Stromal cell of bone marrow (primary cell): ENCODE data around the gene SETD2.
A peak's percentile ranks its signal among the peaks of the same experiment; 100 is the strongest.
"Not testable (repeated sequence)": the region's sequence is repeated elsewhere in the genome, so short reads cannot be mapped to it uniquely, and the experiment has no call there.

Source experiments
- DNase-seq: peaks from one replicate; pipeline ENCODE4 v3.0.0-alpha.2; 2012; ENCODE audit warnings: low read depth

The SETD2 gene

DNA sequence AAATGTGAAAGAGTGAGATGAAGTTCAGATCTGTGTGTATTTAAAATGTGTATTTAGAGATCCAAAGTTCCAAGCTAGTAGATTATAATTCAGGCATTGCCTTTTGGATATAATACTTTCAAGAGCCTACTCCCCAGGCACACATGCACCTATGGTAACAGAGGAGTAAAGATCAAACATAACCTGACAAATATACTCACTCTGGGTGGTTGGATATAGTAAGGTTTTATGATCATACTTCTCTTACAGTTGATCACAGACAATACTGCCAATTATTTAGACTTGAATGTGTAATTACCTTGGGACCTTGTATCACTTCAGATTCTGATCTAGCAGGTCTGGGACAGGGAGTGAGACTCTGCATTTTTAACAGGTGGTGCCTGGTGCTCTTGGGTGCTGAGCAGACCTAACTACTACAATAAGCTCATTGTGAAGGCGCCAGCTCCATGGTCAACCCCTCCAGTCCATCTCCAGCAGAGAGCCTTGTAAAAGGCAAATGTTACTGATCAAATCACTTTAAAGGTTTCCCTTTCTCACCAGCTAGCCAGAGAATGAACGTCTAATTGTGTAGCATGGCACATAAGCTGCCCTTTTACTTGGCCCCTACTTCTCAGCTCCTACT lies 128.9 kb downstream of the SETD2 start:
- DNase-seq: no peak

DNA sequence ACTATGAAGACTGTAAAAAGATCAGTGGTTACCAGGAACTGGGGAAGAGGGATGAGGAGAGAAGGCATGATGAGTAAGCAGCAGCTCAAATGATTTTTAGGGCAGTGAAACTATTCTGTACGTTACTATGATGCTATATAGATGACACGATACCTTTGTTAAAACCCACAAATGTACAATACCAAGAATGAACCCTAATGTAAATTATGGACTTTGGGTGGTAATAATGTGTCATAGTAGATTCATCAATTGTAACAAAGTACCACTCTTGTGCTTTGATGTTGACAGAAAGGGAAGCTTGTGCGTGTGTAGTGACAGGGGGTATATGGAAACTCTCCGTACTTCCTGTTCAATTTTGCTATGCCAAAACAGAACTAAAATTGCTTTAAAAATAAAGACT lies 132.9 kb downstream of the SETD2 start:
- not testable (repeated sequence) for DNase-seq

DNA sequence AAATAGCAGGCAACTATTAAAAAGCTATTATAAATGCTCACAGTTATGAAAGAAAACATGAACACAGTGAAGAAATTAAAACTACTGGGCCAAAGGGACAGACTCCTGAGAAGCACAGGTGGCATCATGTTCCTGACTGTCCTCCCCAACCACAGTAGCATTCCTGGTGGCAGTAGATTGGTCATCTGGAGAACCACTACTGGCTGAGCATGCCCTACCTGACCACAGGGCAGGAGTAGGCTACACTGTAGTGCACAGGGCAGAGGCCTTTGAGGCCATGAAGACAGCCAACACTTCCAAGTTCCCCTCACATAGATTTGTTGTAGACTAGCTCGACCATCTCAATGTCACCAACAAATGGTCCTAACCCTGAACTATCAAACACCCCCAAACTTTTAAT lies 135.2 kb downstream of the SETD2 start:
- no peak for DNase-seq

DNA sequence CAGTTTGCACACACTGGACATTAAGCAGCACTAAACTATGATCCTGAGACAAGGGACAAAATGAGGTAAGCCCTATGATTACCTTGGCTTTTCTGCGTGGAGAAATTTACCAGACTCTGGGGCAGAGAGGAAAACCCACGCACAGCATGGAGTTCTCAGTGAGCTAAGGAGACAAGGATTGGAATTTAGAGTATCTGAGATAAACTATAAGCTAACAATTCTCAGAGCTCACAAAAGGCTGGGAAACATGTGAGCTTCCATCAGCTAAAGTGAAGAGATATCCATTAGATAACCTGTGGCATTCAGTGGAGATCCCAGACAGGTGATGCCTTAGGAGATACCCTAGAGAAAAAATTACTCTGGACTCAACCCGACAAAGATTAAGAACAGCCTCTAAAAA lies 135.8 kb downstream of the SETD2 start:
- no peak for DNase-seq

DNA sequence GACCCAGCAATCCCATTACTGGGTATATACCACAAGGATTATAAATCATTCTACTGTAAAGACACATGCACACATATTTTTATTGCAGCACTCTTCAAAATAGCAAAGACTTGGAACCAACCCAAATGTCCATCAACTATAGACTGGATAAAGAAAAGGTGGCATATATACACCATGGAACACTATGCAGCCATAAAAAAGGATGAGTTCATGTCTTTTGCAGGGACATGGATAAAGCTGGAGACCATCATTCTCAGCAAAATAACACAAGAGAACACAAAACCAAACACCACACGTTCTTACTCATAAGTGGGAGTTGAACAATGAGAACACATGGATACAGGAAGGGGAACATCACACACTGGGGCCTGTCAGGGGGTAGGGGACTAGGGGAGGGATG lies 137.5 kb downstream of the SETD2 start:
- not testable (repeated sequence) for DNase-seq

DNA sequence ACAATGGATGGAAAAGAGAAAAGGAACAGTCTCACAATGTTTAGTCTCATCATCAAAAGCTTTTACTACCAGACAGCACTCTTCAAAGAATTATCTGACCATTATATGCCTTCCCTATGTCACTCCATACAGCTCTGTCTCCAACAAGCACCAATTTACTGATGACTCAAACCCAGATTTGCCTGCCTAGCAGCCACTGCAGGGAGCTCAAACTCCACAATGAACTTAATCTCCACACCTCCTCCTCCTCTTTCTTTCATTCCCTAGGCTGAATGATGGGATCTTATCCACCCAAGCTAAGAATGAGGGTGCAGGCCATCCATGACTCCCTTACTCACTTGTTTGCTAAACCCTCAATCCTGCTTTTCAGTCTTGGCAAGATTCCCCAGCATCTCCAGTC lies 139.0 kb downstream of the SETD2 start:
- DNase-seq: peak; percentile 28

GRCh38 chr3:47022641-47023071 lies 141.3 kb downstream of the SETD2 start:
- DNase-seq: no peak

DNA sequence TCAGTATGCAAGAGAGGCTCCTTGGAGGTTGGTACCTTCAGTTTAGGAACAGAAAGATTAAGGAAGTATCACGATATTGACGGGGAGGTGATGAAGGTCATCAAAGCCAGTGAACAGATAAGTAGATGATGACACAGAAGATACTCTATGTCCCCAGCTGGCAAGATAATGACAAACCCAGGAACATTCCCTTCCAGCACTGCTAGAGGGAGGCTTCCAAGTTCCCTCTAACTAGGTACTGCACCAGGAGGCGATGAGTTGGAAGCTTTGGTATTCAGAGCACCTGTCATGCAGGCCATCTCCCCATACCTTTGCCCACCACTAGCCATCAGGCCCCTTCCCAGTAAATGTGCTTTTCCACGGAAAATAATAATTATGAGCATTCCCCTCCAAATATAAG lies 143.6 kb downstream of the SETD2 start:
- no peak for DNase-seq

- no peak for DNase-seq
These were observed 144.7 kb downstream of the SETD2 start for GRCh38 chr3:47019201-47019600.

DNA sequence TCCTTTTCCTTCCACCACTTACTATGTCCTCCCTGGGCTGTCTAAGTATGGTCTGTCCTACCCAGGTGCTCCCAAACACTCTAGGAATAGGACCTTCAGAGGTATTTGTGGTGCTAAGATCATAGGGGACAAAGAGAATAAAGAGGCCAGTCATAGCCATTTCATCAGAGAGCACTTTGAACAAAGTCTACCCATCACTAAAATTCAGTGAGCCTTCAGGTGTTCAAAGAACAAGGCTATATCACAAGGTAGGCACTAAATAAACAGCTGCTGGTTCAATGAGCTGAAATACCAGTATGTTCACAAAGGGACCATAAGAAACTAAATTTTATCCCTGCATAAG lies 145.7 kb downstream of the SETD2 start:
- DNase-seq: no peak

- DNase-seq: no peak
These were observed 146.2 kb downstream of the SETD2 start for GRCh38 chr3:47017504-47018268.

- peak; percentile 53 for DNase-seq
These were observed 146.9 kb downstream of the SETD2 start for GRCh38 chr3:47016934-47017435.

GRCh38 chr3:47016086-47016933 lies 147.6 kb downstream of the SETD2 start:
- no peak for DNase-seq

DNA sequence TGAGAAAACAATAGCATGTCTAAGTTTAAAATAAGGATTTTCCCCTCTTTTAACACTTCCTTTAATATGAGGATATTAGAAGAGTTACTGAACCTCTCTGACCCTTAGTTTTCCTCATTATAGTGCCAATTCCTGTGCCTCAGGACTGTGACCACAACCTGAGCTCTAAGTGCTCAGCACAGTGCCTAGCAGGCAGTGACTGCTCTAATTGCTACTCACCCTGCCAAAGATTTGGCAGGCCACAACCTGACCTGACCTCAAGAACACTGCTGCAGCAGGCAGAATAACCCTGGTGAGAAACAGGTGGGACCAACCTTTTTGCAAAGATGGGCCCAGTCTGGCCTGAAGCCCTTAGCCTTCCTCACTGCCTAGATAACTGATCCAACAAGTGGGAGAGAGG lies 148.8 kb downstream of the SETD2 start:
- no peak for DNase-seq

GRCh38 chr3:47014036-47014435 lies 149.9 kb downstream of the SETD2 start:
- no peak for DNase-seq

DNA sequence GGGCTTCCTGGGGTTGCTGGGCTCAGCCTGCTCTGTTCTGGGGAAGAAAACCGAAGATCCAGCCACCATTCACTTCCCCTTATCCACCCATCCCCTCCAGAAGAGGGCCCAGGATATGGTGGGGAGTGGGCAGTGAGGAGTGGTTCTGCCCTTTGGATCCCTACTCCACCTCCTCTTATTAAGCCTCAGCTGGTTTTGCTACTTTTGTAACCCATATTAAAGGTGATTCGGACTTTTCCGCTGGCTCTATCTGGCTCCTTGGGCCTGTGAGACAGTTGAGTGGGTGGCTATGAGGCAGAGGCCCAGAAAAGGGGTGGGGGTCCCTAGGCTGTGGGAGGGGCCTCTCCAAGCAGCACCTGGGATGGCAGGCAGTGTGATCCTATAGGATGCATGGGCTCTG lies 150.7 kb downstream of the SETD2 start:
- DNase-seq: no peak

DNA sequence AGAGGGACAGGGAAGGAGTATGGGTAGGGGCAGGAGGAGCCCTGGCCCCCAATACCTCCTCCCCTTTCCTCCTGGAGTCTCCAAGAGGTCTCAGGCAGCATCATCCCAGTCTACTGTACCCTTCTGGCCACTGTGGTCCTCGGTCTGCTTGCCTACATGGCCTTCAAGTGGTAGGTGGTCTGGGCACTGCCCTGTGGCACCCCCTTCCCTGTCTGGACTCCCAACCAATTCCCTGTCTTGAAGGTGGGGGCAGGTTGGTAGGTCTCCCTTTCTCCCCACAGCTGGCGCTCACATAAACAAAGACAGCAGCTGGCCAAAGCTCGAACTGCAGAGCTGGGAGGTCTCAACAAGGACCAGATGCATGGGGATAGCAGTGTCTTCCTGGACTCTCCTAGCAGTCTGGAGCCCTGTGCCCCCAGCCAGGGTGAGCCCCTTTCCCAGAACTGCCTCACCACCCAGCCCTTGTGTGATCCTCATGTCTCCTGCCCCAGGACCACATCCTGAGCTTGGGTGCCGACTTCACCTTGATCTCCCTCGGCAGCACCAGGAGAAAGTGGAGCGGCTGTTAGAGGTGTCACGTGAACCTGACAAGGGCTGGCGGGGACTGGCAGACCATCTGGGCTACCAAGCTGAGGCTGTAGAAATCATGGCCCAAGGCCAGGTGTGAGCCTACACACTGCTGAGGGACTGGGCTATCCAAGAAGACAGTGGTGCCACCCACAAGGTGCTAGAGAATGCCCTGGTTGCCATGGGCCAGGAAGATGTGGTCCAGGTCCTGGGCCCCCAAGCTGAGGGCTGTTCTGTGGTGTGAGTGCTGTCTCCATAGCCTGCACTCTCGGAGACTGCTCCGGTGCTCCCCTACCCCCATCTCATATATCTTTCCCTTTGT lies 151.3 kb downstream of the SETD2 start:
- DNase-seq: no peak

GRCh38 chr3:47011371-47011770 lies 152.5 kb downstream of the SETD2 start:
- DNase-seq: no peak

- no peak for DNase-seq
These were observed 153.0 kb downstream of the SETD2 start for GRCh38 chr3:47010910-47011309.

DNA sequence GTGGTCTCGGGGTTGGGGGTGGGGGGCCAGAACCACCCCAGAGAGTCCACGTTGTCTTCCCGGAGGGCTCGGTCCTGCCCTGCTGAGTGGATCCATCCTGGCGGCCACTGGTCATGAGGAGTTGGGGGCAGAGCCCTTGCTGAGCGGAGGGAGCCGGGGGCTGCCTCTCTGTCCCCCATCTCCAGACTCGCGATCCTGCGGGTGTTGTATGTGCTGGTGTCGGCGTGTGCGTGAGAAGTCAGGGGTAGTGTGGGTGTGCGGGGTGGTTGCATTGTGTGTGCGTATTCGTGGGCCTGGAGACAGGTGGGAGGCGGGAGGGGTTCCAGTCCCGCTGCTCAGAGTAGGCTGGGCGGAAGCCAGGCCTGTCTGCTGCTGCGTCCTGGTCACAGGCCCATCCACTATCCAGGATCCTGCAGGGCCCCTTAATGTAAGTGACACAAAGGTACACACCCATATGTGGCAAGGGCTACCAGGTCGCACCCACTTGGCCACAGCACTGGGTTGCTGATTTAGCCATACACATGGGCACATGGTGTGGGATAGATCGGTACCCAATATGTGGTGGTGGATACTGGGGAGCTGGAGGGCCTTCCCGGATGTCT lies 153.7 kb downstream of the SETD2 start:
- no peak for DNase-seq
